ENCODE results near the gene ANTXR2.

The ANTXR2 gene

GRCh38 chr4:80091688-80092087 lies 18.7 kb upstream of the ANTXR2 start:
- DNase-seq, result no peak

DNA sequence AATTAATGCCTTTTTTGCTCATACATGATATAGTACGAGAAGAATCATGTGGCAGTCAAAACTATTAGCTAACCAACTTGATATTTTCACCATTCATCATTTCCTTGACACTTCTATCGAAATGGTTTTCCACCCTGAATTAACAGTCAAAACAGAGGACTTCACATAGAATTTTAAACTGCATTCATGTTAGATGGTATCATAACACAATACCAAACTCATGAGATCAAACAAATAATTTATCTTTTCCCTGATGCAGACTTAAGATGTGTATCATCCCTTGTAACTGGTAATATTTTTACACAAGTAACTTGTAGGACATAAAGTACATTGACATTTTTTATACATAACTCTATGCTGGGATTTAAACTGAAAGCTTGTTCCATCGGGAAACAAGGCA lies 18.2 kb upstream of the ANTXR2 start:
- DNase-seq, result no peak

DNA sequence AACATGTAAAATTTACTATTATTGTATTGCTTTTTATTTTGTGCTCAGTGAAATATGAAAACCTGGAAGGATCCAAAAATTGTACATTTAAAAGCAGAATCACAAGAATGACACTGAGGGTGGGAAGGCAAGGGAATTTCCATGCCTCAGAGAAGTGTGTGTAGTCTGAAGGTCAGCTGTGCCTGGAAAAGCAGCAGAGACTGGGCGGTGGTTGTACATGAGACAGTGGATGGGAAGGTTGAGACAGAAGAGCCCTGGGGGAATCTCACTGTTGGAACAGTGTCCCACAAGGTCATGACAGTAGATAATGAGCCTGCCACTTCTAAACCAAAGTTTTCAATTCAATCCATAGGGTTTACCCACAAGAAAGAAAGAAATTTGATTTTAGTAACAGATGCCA lies 17.1 kb upstream of the ANTXR2 start:
- no peak for DNase-seq

DNA sequence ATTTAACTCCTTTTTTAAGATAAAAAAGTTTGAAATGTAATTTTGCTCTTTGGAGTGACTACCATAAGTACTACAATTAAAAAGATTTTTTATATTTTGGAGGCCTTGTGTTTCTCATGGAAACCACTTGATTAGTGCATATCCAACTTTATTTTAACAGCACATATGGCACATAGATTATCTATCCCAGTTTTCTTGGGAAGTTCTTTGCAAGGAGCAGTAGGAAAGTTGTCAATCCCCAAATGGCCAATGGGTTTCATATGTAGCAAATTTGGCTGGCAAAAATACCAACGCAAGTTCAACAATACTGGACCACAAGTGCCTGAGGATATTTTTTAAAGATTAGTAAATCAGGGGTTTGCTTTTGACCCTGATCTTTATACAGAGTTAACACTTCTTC lies 15.4 kb upstream of the ANTXR2 start:
- no peak for DNase-seq

GRCh38 chr4:80086296-80086695 lies 13.3 kb upstream of the ANTXR2 start:
- DNase-seq, result no peak

DNA sequence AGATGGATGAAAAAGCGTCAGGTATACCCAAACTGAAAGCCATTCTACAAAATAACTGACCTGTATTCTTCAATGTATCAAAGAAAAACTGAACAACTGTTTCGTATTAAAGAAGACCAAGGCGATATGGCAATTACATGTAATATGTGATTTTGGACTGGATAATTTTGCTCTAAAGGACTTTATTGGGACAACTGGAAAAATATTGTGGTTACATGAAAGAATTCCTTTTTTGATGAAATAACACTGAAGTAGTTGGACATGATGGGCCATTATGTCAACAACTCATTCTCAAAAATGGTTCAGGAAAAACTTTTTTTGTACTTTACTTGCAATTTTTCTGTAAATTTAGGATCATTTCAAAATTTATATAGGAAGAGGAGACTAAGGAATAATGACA lies 12.1 kb upstream of the ANTXR2 start:
- no peak for DNase-seq

DNA sequence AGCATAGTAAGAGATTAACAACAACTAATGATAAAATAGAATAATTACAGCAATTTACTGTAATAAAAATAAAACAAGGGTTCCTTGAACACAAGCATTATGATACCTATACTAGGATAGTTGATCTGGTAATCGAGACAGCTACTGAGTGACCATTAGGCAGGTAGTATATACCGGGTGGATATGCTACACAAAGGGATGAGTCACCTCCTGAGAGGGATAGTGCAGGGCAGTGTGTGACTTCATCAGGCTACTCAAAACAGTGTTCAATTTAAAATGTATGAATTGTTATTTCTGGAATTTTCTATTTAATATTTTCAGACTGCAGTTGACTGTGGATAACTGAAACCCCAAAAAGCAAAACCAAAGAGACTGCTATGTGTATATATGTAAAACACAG lies 9.7 kb upstream of the ANTXR2 start:
- DNase-seq, result no peak

DNA sequence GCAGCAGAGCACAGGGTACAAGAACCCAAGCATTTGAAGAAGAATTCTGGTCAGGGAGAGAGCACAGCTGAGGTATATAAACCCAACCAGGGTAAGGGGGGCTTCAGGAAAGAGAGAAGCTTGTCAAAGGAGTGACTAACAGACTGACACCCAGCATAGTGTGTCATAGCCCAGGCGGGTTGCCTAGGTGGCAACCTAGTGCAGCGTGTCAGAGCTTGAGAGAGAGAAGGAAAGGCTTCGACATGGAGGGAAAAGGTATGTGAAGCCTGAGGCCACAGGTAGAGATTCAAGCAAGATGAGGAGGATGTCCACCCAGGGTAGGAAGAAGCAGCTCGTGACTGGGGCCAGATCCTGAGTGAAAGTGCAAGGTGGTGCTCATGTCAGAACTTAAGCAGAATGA lies 8.5 kb upstream of the ANTXR2 start:
- DNase-seq, result no peak

- DNase-seq, result no peak
Observed at GRCh38 chr4:80079255-80079923, 6.4 kb upstream of the ANTXR2 start.

GRCh38 chr4:80078346-80079092 lies 5.5 kb upstream of the ANTXR2 start:
- DNase-seq, result no peak

DNA sequence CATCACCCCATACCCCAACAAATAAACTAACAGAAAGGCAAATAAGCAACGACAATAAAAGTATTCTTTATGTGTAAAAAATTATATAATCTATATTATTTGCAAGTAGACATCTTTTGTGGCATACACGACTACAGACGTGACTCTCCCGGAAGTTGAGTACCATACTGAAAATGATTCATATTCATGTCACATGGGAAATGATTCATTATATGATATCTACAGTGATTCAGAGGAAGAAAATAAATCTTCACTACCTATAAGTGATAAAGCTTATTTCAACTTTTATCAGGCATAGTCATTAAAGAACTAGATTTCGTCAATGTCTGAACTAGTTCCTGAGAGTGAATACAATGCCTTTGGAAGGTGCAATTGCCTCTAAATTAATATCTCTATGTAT lies 4.6 kb upstream of the ANTXR2 start:
- no peak for DNase-seq

GRCh38 chr4:80076681-80077080 lies 3.7 kb upstream of the ANTXR2 start:
- DNase-seq, result no peak

DNA sequence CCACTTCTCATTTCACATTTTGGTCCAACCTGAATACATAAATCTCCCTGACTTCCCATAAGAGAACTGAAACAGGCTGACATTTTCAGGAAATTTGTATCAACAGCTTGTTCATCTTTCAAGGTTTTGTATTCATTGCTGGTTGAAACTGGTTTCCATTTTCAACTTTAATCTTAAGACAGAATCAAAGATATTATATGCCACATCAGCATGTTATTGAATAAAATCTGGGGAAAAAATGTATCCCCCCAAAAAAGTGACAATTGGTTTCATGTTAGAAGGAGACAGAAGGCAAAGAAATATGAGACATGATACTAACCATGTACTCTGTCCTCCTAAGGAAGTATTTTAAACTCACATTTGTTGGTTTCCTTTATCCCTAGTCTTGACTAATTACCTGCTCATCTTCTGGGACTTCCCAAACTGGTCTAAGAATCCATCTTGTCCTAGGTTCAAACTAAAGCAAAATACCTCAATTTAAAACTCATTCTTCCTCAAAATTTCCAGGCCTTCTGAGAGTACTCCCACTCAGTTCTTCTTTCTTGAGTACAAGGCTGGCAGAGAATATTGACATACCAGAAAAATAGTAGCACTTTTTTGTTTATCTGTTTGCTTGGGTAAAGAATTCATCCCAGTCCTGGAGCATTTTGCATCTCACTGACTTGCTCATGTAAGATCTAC lies 3.1 kb upstream of the ANTXR2 start:
- DNase-seq, result no peak

DNA sequence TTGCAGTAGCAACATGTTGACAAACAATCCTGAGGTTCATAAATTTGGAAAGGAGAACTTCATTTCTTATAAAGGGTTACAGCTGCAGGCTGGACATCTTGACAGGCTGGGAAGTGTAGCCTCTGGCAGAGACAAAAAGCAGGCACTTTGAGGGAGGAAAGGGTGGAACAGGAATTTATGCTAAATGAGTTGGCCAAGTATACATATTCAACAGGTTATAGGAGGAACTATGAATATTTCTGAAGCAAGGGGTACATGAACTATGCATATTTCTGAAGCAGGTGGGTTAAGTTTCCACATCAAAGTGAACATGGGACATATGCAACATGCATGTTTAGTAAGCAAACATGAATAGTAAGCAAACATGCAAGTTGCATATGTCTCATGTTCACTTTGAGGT lies 1.6 kb upstream of the ANTXR2 start:
- DNase-seq, result no peak

DNA sequence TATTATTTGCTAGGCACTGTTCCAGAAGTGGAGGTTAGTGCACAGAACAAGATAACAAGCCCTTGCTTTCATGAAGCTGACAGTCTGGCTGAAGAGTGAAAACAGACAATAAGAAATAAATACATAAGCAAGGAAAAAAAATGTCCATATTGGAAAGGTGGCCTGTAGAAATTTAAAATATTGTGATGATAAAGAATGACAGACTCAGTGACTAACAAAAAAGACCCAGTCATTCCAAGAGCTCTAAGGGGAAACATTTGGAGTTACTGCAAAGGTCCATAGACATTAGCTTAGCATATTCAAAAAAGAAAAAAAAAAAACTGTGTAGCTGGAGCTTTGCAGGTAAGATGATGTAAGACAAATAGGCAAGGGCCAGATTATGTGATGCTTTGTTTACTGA lies 1.0 kb upstream of the ANTXR2 start:
- DNase-seq, result no peak

- no peak for DNase-seq
Observed at GRCh38 chr4:80073473-80074008, 512 bp upstream of the ANTXR2 start.

DNA sequence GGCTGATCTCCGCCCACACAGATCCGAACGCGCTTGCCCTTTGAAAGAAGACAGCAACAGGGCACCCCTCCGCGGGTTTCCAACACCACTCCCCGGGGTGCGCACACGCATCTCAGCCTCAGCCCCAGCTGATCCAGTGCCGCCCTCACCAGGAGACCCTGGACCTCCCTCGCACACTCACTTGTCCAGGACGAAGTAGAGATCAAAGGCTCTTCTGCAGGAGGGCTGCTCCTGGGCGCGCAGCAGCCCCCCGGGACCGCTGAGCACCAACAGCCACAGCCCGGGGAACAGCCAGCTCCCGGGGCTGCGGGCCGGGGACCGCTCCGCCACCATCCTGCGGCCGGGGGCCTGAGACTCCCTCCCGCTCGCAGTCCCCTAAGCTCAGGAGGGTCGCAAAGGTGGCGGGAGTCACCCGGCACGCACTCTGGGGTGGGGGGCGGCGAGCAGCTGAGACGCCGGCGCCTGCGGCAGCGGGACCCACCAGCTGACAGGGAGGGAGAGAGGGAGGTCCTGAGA lies 743 bp downstream of the ANTXR2 start:
- DNase-seq, result no peak

DNA sequence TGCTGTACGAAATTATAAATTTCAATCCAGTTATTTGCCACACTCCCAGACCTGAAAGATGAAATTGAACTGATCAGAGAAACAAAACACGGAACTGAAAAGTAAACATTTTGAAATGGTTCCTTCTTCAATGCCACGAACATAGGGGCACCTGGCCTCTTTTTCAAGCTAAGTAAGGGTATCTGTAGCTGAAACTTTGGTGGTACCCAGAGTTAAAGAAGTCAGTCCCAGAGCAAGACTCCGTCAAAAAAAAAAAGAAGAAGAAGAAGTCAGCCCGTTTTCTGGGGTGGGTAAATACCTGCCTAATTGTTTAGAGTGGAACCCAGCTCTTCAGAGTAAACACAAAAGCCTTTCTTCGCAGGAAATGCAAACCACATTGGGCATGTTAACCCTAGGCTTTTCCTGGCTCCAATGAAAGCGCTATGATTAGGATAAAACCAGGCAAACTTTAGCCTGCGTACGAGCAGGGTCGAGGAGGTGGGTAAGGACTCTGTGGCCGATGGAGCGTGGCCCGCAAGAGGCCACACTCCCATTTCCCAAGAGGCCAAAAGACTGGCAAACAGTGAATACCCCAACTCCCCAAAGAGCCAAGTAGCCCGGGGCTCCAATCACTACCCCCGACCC lies 1.3 kb downstream of the ANTXR2 start:
- peak; percentile 5 for DNase-seq

- DNase-seq, result no peak
Observed at GRCh38 chr4:80070880-80071603, 2.0 kb downstream of the ANTXR2 start.

GRCh38 chr4:80069837-80070731 lies 2.9 kb downstream of the ANTXR2 start:
- DNase-seq, result no peak

DNA sequence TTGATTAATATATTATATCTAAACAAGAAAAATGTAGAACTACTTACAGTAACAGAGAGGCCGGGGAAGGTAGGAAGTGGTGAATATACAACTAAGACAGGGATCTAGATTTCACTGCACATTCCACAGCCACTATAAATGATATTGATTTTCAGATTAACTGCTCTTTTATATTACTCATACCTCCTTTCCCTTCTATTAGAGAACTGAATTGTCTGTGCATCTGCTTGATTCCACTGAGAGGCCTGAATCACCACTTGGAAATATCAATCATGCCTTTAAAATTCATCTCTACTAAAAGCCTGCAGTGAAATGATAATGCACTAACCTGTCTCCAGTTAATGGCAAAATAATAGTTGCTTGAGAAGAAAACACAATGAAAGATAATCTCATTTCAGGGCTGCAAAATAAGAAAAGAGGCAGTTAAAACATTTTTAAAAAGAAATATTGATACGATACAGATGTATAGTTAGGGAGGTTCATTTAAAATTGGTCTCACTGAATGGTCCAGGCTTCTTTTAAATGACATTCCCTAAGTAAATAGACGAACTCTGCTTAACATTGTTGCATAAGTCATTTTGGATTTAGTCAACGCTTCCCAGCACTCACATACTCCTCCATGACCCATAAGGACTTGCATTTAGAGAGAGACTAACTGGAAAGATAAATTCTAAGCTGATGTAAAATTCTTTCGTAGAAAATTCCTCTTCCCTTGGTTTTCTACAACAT lies 3.8 kb downstream of the ANTXR2 start:
- DNase-seq, result no peak
